GM18517 (cell line): ENCODE measurements around the gene CERS6.
"Not testable (repeated sequence)": the region's sequence is repeated elsewhere in the genome, so short reads cannot be mapped to it uniquely, and the experiment has no call there.

Experiments
- ATAC-seq: cut with Tn5 transposase; IDR thresholded peaks from one replicate; pipeline ENCODE4 v1.9.1; 2021; ENCODE audit warnings: mild to moderate bottlenecking, moderate library complexity; ENCODE audit not compliant: unreplicated experiment

Gene CERS6, protein sequence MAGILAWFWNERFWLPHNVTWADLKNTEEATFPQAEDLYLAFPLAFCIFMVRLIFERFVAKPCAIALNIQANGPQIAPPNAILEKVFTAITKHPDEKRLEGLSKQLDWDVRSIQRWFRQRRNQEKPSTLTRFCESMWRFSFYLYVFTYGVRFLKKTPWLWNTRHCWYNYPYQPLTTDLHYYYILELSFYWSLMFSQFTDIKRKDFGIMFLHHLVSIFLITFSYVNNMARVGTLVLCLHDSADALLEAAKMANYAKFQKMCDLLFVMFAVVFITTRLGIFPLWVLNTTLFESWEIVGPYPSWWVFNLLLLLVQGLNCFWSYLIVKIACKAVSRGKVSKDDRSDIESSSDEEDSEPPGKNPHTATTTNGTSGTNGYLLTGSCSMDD

DNA sequence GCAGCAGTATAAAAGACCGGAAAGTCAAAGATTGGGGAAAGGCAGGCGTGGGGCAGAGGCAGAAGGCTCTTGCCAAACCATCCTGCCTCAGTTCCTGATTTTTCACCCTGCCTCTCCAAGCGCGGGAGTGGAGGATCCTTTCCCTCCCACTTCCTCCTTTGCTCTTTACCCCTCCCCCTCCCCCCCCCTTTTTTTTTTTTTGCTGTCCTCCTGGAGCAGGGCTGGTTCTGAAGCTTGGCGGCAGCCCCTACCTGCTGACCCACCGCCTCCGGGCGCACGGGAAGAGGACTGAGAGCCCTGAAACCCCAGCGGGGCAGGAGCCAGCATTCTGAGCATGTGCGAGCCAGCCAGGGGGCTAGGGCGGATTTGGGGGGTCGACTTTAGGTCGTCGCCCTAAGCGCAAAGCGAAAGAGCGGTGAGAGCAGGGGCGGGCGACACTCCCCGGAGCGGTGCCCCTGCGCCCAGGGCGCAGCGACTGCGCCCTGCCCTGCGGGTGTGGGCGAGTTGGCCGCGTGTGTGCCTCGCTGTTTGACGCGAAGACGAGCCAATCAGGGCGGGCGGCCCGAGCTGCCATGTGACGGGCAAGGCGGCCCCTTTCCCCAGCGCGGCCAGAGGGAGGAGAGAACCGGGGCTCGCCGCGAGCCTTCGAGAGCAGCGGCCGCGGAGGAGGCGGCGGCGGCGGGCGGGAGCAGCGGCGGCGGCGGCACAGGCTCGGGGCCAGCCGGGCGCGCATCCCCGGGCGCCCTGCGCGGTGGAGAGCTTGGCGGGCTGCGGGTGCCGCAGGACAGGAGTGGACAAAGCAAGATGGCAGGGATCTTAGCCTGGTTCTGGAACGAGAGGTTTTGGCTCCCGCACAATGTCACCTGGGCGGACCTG lies at the start of gene CERS6:
Gene CERS6 (plus strand): TSS at position 628 of the 876 bp plus-strand sequence. CDS start 177 bp downstream, at position 805.
- ATAC-seq, result peak; percentile 91

DNA sequence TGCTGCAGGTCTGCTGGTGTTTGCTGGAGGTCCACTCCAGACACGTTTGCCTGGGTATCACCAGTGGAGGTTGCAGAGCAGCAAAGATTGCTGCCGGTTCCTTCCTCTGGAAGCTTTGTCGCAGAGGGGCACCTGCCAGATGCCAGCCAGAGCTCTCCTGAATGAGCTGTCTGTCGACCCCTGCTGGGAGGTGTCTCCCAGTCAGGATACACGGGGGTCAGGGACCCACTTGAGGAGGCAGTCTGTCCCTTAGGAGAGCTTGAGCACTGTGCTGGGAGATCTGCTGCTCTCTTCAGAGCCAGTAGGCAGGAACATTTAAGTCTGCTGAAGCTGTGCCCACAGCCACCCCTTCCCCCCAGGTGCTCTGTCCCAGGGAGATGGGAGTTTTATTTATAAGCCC lies 43.8 kb upstream of the CERS6 start:
- not testable (repeated sequence) for ATAC-seq

DNA sequence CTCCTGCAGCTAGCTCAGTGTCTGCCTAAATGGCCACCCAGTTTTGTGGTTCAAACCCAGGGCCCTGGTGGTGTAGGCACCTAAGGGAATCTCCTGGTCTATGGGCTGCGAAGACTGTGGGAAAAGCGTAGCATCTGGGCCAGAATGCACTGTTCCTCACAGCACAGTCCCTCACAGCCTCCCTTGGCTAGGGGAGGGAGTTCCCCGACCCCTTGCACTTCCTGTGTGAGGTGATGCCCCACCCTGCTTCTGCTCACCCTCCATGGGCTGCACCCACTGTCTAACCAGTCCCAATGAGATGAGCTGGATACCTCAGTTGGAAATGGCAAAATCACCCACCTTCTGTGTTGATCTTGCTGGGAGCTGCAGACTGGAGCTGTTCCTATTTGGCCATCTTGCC lies 43.0 kb upstream of the CERS6 start:
- not testable (repeated sequence) for ATAC-seq

DNA sequence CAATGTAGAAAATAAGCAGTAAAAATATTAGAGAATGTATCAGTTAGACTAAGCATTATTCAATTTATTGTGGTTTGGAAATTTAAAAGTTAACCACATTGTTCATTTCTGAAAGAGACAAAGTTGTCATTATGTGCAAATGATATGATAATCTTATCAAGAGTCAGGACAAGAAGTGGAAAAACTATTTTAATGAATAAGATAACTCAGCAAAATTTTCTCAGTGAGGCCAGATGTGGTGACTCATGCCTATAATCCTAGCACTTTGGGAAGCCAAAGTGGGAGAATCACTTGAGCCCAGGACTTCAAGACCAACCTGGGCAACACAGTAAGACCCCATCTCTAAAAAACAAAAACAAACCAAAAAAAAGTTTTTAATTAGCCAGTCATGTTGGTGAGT lies 39.5 kb upstream of the CERS6 start:
- ATAC-seq, result no peak

DNA sequence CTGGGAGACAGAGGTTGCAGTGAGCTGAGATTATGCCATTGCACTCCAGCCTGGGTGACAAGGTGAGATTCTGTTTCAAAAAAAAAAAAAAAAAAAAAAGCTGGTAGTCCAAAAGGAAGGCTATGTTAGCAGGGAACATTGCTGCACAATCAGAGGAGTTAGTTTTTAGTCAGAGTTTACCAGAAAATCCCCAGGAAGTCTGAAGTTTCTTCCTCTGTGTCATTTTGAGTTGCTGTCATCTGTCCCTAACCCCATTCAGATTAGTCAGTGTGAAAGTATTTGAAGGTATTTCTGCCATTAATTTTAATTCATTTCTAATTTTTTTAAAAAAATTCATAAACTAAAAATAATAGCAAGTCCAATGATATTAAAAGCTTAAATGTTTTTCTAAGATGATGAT lies 33.5 kb upstream of the CERS6 start:
- no peak for ATAC-seq

DNA sequence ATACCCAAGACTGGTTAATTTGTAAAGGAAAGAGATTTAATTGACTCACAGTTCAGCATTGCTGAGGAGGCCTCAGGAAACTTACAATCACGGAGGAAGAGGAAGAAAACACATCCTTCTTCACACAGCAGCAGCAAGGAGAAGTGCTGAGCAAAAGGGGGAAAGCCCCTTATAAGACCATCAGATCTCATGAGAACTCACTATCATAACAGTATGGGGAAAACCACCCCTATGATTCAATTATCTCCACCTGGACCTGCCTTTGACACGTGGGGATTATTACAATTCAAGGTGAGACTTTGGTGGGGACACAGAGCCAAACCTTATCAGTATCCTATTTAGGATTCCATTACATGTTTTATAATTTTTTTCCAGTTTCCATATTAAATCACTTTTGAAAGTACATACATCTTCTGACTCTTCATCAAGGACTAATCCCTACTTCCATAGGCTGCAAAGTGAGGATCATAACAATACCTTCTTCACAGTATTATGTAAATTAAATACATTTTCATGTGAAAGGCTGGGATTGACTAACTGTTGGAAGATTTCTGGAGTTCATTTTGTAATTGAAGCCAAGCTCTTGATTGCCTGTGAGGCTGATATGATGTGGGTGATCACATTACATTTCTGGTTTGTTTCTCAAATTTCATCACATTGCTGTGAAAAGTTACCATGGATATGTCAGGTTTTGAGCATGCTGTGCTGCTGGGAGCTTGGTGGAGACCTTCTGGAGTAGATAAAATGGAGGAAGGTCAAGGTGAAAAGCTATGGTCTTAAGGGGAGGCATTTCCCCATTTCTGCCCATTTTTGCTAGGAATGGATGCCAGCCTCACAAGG lies 31.7 kb upstream of the CERS6 start:
- ATAC-seq, result no peak

DNA sequence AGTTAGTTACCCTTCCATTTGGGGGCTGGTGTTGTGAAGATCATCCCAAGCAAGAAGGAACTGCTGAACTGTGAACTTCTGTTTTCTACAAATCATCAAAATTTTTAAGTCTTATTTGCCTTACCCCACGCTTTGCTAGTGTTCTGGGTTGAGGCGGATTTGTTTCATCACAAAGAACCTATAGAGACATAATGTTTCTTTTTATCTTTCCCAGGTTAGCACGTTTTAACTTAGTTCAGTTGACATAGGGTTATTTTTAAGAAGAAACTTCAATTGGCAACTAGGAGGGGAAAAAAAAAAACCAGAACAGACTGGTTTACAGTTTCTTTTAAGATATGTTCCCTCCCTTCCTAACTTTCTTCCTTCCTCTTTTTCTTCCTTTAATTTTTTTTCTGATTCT lies 31.1 kb upstream of the CERS6 start:
- no peak for ATAC-seq

DNA sequence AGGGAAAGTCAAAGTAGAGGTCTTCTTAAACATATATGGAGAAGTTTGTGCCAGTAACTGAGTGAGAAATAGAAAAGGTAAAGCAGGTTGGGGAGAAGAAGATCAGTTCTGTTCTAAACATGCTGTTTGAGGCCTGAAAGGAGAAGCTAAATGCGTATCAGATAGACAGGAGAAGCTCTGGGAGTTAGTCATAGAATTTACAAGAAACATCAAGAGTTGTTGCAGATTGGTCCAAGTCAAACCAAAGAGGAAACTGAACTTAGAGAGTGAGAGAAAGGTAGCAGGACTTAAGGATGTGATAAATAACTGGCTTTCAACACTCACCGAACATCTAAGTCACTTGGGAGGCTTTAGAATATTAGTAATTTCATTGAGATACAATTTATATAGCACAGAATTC lies 29.2 kb upstream of the CERS6 start:
- no peak for ATAC-seq

DNA sequence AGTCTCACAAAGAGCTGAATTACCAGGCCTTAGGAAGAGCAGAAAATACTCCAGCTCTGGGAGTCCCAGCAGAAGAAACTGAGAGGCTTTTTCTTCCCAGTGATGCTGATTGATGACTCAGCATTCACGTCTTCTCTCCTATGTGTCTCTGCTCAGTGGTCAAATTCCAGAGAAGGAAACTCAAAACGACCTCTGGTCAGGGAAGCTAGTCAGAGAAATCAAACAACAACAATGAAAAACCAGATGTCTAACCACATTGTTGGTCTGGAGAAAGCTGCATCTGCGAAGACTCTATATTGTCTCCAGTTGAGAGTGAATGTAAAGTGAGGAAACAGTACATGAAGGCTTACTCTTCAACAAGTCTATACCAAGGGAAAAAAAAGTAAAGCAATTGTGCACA lies 28.6 kb upstream of the CERS6 start:
- no peak for ATAC-seq

DNA sequence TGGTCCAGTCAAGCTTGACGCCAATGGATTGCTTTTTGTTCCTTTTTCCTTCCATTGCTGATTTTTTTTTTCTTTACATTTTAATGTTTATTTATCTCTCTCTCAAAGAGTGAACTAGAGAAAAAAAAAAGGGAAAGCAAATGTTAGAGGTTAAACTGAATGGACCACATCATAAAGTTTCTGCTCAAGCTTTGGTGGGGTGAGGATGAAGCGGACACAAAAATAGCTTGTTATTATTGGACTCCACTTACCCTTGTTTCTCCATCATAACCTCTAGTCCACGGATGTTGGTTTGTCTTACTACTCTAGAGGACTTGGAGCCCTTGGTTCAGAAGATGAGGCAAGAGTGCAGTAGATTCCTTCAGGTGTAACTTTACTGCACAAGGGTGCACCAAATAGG lies 27.6 kb upstream of the CERS6 start:
- no peak for ATAC-seq

DNA sequence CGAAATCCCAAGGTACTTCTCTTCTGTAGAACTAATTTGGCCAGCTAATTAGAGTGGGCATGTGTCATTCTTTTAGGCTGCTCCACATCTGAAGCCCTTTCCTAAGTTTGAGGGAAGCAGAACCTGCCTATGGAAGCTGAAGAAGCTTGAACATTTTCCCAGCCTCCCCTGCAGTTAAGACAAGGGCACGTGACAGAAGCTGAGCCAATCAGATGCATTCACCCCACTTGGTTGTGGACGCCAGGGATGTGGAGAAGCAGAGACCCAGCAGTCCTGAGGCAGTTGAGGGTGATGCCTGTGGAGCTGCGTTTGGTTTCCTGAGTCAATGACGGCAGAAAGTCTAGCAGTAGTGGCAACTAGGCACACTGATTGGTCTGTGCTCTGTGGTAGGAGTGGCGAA lies 26.1 kb upstream of the CERS6 start:
- no peak for ATAC-seq

DNA sequence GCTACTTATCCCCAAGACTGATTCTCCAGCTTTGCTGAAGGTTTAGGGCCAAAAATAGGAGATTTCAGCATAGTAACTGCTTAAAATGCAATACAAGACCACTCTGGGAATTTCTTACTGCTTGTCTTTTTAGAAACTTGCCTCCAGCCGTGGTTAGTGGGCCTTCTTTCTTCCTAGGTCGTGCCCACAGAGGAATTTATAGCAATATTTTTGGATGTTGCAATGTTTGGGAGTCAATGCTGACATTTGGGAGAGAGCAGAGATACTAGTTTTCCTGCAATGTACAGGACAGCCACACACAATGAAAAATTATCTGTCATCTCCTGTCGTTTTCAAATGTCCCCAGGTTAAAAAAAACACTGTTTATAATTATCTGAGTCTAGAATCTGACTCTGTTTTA lies 25.6 kb upstream of the CERS6 start:
- no peak for ATAC-seq

DNA sequence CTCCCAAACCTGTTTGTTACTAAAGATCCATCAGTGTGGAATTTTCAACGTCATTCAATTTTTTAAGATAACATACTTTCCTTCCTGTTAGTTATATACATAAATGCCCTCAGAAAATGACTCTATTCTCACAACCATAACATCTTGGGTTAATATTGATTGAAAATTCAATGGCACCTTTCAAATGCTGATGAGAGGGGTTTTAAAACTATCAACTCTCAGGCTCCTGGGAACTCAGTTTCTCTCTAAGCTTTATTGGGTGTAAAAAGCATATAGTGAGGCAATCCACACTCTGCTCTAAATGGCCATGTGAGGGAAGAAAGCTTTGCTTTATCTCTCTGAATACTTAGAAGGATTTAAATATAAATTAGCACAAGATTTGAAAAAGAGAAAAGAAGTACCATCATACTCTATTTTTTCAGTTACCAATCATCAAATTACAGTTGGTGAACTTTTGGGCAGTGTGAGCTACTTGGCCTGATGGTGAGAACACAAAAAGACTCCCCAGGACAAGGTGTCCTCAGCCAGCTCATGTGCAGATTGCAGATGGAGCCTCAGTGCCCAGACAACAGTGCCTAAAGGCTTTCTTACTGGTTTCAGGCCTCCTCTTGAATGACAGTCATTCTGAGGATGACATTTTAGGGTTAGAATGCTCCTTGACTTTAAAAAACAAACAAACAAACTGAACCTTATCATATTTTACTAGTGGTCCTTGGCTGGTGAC lies 24.6 kb upstream of the CERS6 start:
- no peak for ATAC-seq

DNA sequence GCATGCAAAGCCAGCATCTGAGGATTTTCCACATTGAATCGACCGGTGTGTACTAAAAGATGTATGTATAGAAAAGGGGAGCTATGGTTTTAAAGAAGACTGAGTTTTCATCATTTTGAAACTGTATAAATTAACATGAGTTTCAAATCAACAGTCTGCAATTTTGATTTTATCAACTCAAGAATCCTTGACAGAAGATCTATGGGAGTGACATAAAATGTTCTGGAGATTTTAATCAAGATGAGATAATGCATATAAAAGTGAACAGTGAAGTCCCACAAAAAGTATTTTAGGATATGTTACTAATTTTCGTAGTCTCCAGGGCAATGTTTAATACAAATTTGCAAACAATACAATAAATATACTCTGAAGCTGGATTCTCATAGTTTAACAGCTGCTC lies 24.0 kb upstream of the CERS6 start:
- no peak for ATAC-seq

DNA sequence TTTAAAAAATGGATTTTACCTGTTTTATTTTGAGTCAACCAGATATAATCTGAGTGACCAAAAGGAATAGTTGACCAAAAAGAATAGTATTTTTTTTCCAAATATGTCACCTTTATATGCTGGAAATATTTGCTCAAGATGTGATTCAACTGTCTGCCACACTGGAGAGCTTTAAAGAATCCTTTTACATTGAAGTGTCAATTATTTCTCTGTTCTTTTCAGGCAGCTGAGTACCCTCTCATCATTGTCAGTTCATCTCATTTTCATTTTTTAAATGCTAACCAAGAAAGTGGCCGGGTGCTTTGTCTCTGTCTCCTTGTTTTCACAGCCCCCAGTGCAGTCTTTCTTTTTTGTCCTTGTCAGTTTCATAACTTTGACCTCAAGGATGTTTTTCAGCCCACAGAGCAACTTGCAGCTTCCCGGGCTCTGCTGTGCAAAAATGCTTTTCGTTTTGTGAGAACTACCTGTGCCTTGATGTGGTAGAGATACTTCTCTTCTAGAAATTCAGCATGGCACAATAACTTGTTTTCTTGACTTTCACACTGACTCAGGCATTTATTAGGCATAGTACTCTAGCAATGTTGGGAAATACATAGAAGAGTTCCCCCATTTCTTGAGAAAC lies 23.4 kb upstream of the CERS6 start:
- no peak for ATAC-seq

DNA sequence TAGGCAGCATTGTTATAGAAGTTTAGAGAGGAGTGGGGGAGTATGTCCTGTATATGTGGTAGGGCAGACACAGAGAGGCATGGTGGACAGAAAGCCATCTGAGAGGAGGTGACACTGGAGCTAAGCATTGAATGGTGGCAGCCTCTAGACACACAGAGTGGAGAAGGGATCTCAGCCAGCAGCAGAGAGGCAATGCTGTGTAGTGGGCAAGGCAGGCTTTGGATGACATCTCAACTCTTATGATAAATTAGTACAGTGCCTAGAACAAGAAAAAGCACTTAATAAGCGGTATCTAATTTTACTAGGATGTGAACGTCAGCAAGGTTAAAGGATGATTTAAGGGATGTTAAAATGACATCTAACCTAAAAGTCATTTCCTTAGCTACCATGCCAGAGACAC lies 22.5 kb upstream of the CERS6 start:
- ATAC-seq, result no peak

DNA sequence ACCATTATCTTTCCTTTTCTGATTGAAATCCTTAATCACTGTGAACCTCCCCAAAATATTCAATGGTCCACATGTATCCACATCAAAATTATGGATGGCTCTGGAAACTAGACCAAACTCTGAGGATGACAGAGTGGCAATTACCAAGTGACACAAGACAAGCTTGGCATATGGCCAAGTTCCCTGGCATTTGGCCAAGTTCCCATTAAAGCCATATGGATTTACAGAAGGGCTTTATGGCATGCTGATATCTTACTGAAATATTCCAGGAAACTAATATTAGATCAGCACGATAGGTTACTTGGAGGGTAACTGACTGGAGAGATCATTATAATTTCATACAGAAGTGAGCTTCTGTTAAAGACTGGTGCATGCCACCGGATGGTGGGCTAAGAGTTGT lies 21.9 kb upstream of the CERS6 start:
- ATAC-seq, result no peak

DNA sequence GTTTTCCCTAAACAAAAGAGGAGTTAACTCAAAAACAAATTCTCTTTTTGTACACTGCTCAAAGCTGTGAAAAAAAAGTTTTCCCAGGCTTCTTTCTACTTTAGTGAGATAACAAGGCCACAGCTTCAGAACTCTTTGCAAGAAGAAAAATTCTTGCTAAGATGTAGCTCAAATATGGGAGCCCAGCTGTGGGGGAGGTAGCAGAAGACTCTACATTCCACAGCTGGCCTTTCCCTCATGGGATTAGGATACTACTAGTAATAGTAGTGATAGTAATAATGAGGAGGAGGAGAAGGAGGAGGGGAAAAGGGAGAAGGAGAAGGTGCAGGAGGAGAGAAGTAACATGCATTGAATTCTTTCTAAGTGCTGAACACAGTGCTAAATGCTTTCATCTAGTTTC lies 19.2 kb upstream of the CERS6 start:
- no peak for ATAC-seq

DNA sequence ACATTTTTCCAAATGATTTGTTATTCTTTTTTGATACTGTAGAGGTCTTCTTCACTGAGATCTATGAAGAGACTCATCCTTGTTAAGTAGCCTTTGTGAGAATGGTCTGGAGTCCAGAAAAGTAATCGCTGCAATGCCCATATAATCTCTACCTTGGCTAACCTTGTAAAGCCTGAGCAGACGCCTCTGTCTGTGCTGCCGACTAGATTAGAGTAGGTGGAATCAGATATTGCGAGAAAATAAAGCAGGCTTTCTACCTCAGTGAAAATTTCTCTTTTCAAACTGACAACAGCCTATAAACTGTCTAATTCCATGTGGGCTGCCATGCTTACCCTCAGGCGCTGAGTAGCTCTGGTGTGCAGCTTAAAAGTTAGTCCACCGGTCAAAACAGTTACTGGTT lies 17.5 kb upstream of the CERS6 start:
- ATAC-seq, result no peak

DNA sequence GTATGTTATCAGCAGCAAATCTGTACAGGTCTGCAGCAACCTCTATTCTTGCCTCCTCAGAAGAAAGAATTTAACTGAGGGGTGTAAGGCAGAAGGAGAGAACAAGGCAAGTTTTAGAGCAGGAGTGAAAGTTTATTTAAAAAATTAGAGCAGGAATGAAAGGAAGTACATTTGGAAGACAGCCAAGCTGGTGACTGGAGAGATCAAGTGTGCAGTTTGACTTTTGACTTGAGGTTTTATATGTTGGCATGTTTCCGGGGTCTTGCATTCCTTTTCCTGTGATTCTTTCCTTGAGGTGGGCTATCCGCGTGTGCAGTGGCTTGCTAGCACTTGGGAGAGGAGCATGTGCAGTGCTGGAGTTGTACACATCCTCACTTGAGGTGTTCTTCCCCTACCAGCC lies 16.5 kb upstream of the CERS6 start:
- no peak for ATAC-seq
